CD14-positive monocyte (primary cell): Measurements from ENCODE around the gene DGCR8. TPM values are rescaled to one million over a fixed set of nuclear protein-coding genes. Genes with fewer than 3 reads are reported as not detected.

ENCODE experiments used
- DNase-seq, 3 donors: peaks; one replicate each; pipeline ENCODE4 v3.0.0-alpha.2; 2011 to 2022
- H2AFZ ChIP-seq: 2 replicates; pipeline ENCODE4 v1.6.0; 2012; ENCODE audit warnings: mild to moderate bottlenecking, low read depth, low read length, inconsistent platforms; ENCODE audit not compliant: insufficient read depth, poor library complexity, severe bottlenecking
- H3K27ac ChIP-seq, 2 donors: 1 replicate in 1 of 2; 2 replicates in 1 of 2; pipeline ENCODE4 v1.5.1; 2012 to 2013; ENCODE audit warnings: low read length in 2 of 2, control low read depth in 1 of 2, inconsistent platforms in 1 of 2, low read depth in 1 of 2, mild to moderate bottlenecking in 1 of 2
- H3K27me3 ChIP-seq, 2 donors: one replicate each; pipeline versions ENCODE4 v1.6.0 to v1.6.1; 2011 to 2013; ENCODE audit warnings: low read length in 2 of 2; ENCODE audit not compliant: control insufficient read depth in 2 of 2, insufficient read depth in 2 of 2
- H3K36me3 ChIP-seq, 2 donors: replicated peaks in 1 of 2; 1 replicate in 1 of 2; 2 replicates in 1 of 2; pipeline versions ENCODE4 v1.5.1 to v1.6.1; 2012 to 2013; ENCODE audit warnings: low read length in 2 of 2, control low read depth in 1 of 2, inconsistent platforms in 1 of 2, mild to moderate bottlenecking in 1 of 2; ENCODE audit not compliant: insufficient read depth in 2 of 2, control insufficient read depth in 1 of 2
- H3K4me1 ChIP-seq, 2 donors: 1 replicate in 1 of 2; 2 replicates in 1 of 2; pipeline versions ENCODE4 v1.5.1 to v1.6.1; 2012 to 2013; ENCODE audit warnings: low read length in 2 of 2, control low read depth in 1 of 2, inconsistent platforms in 1 of 2, mild to moderate bottlenecking in 1 of 2, moderate library complexity in 1 of 2; ENCODE audit not compliant: insufficient read depth in 2 of 2, control insufficient read depth in 1 of 2
- H3K4me2 ChIP-seq: replicated peaks from 2 replicates; pipeline ENCODE3; 2012; ENCODE audit warnings: low read length, moderate library complexity, mild to moderate bottlenecking; ENCODE audit not compliant: poor library complexity, severe bottlenecking; ENCODE audit errors: extremely low read depth
- H3K4me3 ChIP-seq, 3 experiments: fragments of 200-600 bp in 1 of 3; sonication (generic) in 1 of 3; replicated peaks in 1 of 3; 1 replicate in 2 of 3; 2 replicates in 1 of 3; pipeline ENCODE4 v1.5.1; 2011 to 2013; ENCODE audit warnings: low read length in 3 of 3, mild to moderate bottlenecking in 3 of 3, control low read depth in 2 of 3, low read depth in 2 of 3, inconsistent platforms in 1 of 3, moderate library complexity in 1 of 3
- H3K79me2 ChIP-seq: 2 replicates; pipeline ENCODE4 v1.6.0; 2012; ENCODE audit warnings: mild to moderate bottlenecking, control low read depth, inconsistent platforms, low read length, moderate library complexity; ENCODE audit not compliant: insufficient read depth
- H3K9ac ChIP-seq: 2 replicates; pipeline ENCODE4 v1.6.0; 2017; ENCODE audit warnings: low read length, mild to moderate bottlenecking; ENCODE audit not compliant: insufficient read depth, poor library complexity, severe bottlenecking
- H3K9me3 ChIP-seq, 2 donors: replicated peaks in 1 of 2; 1 replicate in 1 of 2; 2 replicates in 1 of 2; pipeline versions ENCODE4 v1.5.1 to v1.6.1; 2012 to 2013; ENCODE audit warnings: low read length in 2 of 2, control low read depth in 1 of 2; ENCODE audit not compliant: control insufficient read depth in 1 of 2, insufficient read depth in 1 of 2
- H4K20me1 ChIP-seq: 2 replicates; pipeline ENCODE4 v1.6.0; 2012; ENCODE audit warnings: mild to moderate bottlenecking, low read length, control low read depth, moderate library complexity; ENCODE audit not compliant: insufficient read depth
- H3K27ac Mint-ChIP-seq, 7 donors: one replicate each; pipeline ENCODE4 v1.8.0; 2020; ENCODE audit warnings: mild to moderate bottlenecking in 7 of 7, mixed read lengths in 7 of 7, moderate library complexity in 6 of 7, inconsistent platforms in 2 of 7
- H3K27me3 Mint-ChIP-seq, 3 donors: one replicate each; pipeline ENCODE4 v1.8.0; 2021 to 2022; ENCODE audit warnings: low read depth in 3 of 3, mild to moderate bottlenecking in 3 of 3, mixed read lengths in 3 of 3, moderate library complexity in 3 of 3, inconsistent platforms in 1 of 3
- H3K36me3 Mint-ChIP-seq, 2 donors: one replicate each; pipeline ENCODE4 v1.8.0; 2020; ENCODE audit warnings: mixed read lengths in 2 of 2, inconsistent platforms in 1 of 2, mild to moderate bottlenecking in 1 of 2
- H3K4me1 Mint-ChIP-seq: one replicate; pipeline ENCODE4 v1.8.0; 2020; ENCODE audit warnings: mild to moderate bottlenecking, mixed read lengths
- H3K4me3 Mint-ChIP-seq, 2 donors: one replicate each; pipeline ENCODE4 v1.8.0; 2020; ENCODE audit warnings: mild to moderate bottlenecking in 2 of 2, mixed read lengths in 2 of 2, moderate library complexity in 1 of 2
- H3K9me3 Mint-ChIP-seq, 7 donors: one replicate each; pipeline ENCODE4 v1.8.0; 2020 to 2022; ENCODE audit warnings: mixed read lengths in 7 of 7, mild to moderate bottlenecking in 6 of 7, moderate library complexity in 6 of 7, inconsistent platforms in 2 of 7
- WGBS: methylation state at CpG from one replicate; pipeline ENCODE4 v1.1.5; 2013; ENCODE audit warnings: missing lambda C conversion rate; ENCODE audit not compliant: insufficient coverage; 5-methylcytosine and 5-hydroxymethylcytosine counted together
- intact Hi-C, 2 donors: fragments of 100-400 bp; cut with micrococcal nuclease; formaldehyde crosslinking; loops; one replicate each; pipeline versions ENCODE4 v1.15.0 to v1.15.1; 2023
- polyA plus RNA-seq, 3 donors: library from polyadenylated mRNA; depleted of rRNA in 1 of 3; unstranded in 2 of 3; stranded (reverse) in 1 of 3; fragments of 300-500 nt in 2 of 3; fragments of >200 nt in 1 of 3; fragmentation: Illumina TruSeq in 2 of 3; gene quantifications; 1 replicate in 2 of 3; 2 replicates in 1 of 3; pipeline ENCODE4 v1.2.3, GENCODE V29; 2012 to 2021
- TF ChIP-seq, protein P1 (sequence below): fragments of 200-600 bp; IDR thresholded peaks from one replicate; pipeline ENCODE4 v1.8.0; 2022; ENCODE audit warnings: antibody characterized with exemption, mild to moderate bottlenecking

The DGCR8 gene
- polyA plus RNA-seq, 3 donors: 1.2 to 18.7 (median 1.4) TPM

GRCh38 chr22:20032407-20032991 is 47.5 kb upstream of the DGCR8 start:
- peaks cover 78% of the 10 kb centered on the region for H3K79me2 ChIP-seq
- peaks cover 99% of the 10 kb centered on the region for H4K20me1 ChIP-seq
- WGBS: 96% methylated on average over 4 of the region's 7 CpGs
- peak overlapping the region in 1 of 7 donors; percentile 30 for H3K27ac Mint-ChIP-seq
- H3K27me3 ChIP-seq: no peaks in the 10 kb centered on the region
- intact Hi-C loops: no loop called here
- peaks cover 0 to 4% (median 0%) of the 10 kb centered on the region in 3 donors for H3K27me3 Mint-ChIP-seq
- no peak overlapping the region for H3K4me3 ChIP-seq
- no peak overlapping the region for H3K27ac ChIP-seq
- no peak overlapping the region for H3K4me3 Mint-ChIP-seq
- peaks cover 39 to 77% of the 10 kb centered on the region in 2 donors for H3K36me3 ChIP-seq
- H3K9me3 Mint-ChIP-seq: peaks cover 0 to 3% (median 0%) of the 10 kb centered on the region in 7 donors
- peaks cover 0 to 8% of the 10 kb centered on the region in 2 donors for H3K4me1 ChIP-seq
- H3K36me3 Mint-ChIP-seq: peaks cover 29 to 53% of the 10 kb centered on the region in 2 donors
- H3K9me3 ChIP-seq: no peaks in the 10 kb centered on the region
- TF ChIP-seq, protein P1, sequence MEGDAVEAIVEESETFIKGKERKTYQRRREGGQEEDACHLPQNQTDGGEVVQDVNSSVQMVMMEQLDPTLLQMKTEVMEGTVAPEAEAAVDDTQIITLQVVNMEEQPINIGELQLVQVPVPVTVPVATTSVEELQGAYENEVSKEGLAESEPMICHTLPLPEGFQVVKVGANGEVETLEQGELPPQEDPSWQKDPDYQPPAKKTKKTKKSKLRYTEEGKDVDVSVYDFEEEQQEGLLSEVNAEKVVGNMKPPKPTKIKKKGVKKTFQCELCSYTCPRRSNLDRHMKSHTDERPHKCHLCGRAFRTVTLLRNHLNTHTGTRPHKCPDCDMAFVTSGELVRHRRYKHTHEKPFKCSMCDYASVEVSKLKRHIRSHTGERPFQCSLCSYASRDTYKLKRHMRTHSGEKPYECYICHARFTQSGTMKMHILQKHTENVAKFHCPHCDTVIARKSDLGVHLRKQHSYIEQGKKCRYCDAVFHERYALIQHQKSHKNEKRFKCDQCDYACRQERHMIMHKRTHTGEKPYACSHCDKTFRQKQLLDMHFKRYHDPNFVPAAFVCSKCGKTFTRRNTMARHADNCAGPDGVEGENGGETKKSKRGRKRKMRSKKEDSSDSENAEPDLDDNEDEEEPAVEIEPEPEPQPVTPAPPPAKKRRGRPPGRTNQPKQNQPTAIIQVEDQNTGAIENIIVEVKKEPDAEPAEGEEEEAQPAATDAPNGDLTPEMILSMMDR: no peak
- no peak overlapping the region for H3K9ac ChIP-seq
- peaks cover 11% of the 10 kb centered on the region for H3K4me1 Mint-ChIP-seq
- no peak for DNase-seq
- H2AFZ ChIP-seq: no peak overlapping the region
- H3K4me2 ChIP-seq: no peak overlapping the region

DNA sequence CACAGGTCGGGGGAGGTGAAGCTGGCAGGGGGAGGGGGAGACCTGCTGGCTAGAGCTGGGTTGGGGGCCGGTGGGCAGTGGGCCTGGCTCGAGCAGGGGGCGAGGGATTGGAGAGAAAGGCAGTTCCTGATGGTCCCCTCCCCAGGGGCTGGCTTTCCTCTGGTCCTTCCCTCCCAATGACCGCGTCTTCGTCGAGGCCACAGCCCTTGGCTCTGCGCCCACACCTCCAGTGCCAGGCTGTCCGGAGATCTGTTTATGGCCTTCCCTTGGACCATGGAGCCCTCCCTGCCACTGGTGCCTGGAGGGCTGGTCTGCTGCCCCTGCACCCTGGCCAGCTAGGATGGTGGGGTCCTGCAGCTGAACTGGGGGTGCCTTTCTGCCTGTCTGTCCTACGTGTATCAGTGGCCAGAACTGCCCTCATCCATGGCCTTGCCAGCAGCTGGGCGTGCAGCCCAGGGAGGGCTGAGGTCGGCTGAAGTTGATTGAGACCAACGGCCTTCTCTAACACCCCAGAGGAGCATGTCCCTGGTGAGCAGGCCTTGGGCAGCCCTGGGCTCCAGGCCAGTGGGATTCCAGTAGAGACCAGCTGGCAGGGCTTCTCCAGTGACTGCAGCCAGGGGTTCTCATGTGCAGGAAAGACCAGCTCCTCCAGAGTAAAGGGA is 46.9 kb upstream of the DGCR8 start:
- Histone ChIP-seq H3K27me3 (no peaks in the 10 kb centered on the region), H3K9ac (no peak overlapping the region), H3K4me2 (no peak overlapping the region), H2AFZ (no peak overlapping the region), H3K79me2 (peaks cover 73% of the 10 kb centered on the region), H4K20me1 (peaks cover 100% of the 10 kb centered on the region), H3K4me1 (peaks cover 0 to 8% of the 10 kb centered on the region in 2 donors), H3K27ac (no peak overlapping the region), H3K36me3 (peaks cover 46 to 83% of the 10 kb centered on the region in 2 donors), H3K4me3 (no peak overlapping the region), H3K9me3 (no peaks in the 10 kb centered on the region)
- DNase-seq: no peak
- intact Hi-C loops: no loop called here
- H3K36me3 Mint-ChIP-seq: peaks cover 36 to 60% of the 10 kb centered on the region in 2 donors
- WGBS: 98% methylated on average over 11 of the region's 14 CpGs
- no peak overlapping the region for H3K27ac Mint-ChIP-seq
- H3K4me3 Mint-ChIP-seq: no peak overlapping the region
- peaks cover 0 to 4% (median 0%) of the 10 kb centered on the region in 3 donors for H3K27me3 Mint-ChIP-seq
- TF ChIP-seq, protein P1: no peak
- H3K9me3 Mint-ChIP-seq: peaks cover 0 to 3% (median 0%) of the 10 kb centered on the region in 7 donors
- peaks cover 12% of the 10 kb centered on the region for H3K4me1 Mint-ChIP-seq
